Stimulated activated CD8-positive, alpha-beta memory T cell treated with anti-CD3 and anti-CD28 coated beads, Interleukin-7, amount 100 ng/mL, for 24 hours (primary cell): ENCODE data around the gene SLC35A2.

Experiments used
- DNase-seq: peaks from one replicate; pipeline ENCODE4 v3.0.0-alpha.2; 2020; ENCODE audit warnings: low read depth

The SLC35A2 gene

DNA sequence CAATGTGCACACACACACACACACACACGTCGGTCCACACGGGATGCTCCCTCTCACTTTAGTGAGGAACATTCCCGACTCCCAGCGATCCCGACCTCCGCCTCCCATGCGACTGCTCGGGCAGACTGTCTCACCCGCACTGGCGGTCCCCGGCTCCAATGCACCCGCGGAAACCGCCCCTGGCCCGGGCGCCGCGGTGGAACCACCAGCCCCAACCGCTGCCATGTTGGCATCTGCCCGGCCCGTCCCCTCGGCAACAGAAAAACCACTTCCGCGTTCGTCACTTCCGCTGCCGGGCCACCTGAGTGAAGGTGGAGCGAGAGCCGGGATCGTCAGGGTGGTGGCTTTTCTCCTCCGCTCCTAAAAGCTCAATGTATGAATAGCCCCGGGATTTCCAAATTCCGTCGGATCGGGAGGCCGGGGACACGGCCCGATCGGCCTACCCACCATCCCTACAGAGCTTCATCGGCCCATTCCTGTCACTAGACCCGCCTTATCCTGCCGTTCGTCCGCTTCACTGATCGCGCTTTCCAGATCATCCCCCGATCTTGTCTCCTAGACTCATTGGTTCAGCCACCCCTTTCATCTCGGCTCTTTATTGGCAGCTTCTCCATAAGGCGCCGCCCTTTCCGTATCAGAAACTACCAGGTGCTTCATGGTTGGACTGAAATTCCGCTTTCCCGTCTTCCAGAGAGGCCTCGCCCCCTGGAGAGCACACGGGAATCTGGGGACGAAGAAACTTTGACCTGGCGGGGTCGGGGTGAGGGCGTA is at the start of gene SLC35A2:
SLC35A2 (minus strand) TSS at position 235 of the 771 bp plus-strand sequence; CDS start at position 225, 10 bp downstream.
- peak; percentile 81 for DNase-seq

- no peak for DNase-seq
These were observed 48.8 kb upstream of the SLC35A2 start for GRCh38 chrX:48960291-48960690.

DNA sequence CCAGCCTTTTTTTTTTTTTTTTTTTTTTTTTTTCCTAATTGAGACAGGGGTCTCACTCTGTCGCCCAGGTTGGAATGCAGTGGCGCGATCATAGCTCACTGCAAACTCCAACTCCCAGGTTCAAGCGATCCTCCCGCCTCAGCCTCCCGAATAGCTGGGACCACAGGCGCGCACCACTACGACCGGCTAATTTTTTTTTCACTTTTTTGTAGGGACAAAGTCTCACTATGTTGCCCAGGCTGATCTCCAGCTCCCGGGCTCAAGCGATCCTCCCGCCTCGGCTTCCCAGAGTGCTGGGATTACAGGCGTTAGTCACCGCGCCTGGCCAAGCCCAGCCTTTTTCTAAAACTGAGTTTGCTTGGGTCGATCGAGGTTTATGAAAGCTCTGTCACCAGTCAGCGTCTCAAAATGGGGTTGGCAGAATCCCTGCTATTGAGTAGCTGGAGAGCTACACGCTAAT is 47.2 kb upstream of the SLC35A2 start:
- no peak for DNase-seq

DNA sequence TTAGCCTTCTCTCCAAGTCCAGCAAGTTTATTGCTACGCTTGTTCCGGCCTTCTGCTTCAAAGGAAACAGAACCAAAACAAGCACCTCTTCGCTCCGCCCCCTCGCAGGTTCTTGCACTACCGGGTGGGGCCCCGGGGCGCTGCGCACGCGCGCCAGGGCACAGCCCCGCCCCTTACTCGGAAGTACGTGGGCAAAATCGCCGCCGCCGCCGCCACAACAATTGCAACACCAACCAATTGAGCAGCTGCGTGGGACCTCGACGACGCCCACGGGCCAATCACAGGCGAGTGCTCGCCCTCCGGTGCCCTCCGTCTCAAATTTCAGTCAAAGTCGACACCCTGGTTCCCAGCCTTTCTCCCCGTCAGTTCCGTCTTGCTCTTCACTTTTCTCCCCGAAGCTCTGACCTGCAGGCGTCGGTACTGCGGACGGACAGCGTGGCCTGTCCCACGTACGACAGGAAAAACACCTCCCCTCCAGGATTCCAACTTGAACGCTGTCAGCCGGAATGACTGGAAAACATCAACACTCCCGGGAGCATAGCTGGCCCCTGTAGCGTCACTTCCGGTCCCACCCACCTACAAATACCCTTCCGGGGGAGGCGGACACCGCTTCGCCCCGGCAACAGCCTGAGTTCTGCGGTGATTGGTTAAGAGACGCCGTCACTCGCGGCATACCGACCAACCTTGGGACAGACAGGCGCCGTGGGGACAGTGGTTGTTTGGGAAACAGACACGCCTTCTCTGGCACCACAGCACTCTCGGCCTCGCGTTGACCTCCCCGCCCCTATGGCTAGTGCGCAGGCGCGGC is 46.6 kb upstream of the SLC35A2 start:
- peak; percentile 77 for DNase-seq

DNA sequence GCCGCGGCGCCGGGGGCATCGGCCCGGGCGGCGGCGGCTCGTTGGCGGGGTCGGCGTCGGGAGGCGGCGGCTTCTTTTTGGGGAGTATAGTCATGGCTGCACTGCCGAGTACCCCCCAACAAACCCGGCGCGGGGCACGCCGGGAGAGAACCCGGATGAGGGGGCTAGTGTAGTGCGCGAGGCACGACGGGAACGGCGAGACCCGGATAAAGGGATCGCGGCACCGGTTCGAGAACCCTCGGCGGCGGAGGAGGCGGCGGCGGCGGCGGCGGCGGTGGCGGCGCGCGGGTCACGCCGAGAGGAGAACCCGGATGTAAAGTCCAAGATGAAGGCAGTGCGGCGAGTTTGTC is 46.0 kb upstream of the SLC35A2 start, which contains the start of gene OTUD5:
OTUD5 (minus strand) TSS at position 131 of the 350 bp plus-strand sequence; CDS start at position 94, 37 bp downstream.
- DNase-seq = peak; percentile 41

DNA sequence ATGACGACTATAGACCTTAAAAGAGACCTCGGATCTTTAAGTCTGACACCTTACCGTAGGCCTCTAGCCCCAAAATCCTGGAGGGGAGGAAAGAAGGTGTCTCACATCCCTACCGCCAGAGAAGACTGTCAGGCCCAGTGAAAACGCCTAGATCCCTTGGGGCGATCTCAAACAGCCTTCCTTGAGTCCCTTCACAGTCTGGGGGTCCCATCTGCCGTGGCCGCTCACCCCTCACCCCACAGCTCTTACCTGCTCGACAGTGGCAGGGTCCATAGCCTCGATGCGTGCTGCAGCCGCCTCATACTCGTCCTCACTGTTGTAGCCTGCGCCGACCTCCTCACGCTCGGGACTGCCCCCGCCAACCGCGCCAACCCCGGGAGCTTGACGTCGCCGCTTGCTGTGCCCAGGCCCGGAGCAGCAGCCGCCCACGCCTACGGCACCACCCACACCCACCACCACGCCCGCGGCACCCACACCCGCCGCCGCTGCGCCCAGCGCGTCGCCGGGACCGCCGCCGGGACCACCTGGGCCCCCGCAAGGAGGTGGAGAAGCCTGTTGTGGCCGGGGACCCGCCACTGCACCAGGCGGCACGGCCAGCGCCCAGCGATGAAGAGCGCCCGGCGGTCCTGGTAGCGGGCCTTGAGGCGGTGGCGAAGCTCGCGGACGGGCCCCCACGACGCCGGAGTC is 45.4 kb upstream of the SLC35A2 start:
- DNase-seq = no peak

DNA sequence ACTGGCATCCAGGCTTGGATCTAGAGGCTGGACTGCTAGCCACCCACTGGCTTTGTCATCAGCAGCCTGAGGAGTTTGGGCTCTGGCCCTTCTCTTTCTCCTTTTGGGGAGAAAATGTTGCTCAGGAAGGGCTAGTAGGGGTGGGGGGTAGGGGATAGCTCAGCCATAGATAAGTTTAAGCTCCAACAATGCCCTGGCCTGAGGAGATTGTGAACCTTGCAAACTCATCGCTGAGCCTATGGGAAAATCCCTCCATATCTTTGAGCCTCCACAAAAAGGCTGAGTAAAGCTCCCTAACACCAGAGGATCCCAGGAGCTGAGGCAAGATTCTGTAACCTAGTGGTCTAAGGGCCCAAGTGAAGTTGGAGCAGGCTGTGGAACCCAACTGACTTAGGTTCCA is 37.1 kb upstream of the SLC35A2 start:
- DNase-seq = no peak

DNA sequence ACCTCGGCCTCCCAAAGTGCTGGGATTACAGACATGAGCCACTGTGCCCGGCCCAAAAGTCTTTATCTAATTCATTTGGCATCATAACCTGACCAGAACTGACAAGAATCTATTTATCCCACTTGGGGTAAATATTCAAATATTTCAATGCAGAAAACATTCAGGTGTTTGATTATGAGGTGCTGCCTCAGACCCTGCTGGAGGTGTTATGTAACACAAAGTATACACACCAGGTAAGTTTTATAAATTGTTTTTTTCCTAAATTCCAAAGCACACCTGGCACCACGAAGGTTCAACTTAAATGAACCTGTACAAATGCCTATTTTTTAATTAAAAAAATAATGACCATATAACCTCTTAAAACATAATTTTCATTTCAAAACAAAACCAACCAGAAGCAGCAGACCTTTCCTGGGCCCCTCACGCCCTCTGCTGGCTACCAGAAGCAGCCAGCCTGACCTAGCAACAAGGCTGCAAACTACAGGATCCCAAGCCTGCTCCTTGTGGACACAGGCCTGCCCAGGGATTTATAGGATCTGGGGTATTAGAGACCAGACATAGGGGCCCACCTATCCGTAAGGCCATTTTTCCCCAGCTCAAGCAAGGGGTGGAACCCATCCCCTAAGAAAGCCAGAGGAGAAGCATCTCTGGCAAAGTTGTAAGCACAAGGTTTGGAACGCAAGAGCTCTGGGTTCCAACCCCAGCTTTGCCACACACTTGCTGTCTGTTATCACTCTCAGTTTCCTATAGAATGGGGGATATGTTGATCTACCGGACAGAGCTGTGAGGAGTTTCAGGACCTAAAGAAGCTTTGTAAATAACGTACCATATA is 34.3 kb upstream of the SLC35A2 start:
- DNase-seq = no peak

DNA sequence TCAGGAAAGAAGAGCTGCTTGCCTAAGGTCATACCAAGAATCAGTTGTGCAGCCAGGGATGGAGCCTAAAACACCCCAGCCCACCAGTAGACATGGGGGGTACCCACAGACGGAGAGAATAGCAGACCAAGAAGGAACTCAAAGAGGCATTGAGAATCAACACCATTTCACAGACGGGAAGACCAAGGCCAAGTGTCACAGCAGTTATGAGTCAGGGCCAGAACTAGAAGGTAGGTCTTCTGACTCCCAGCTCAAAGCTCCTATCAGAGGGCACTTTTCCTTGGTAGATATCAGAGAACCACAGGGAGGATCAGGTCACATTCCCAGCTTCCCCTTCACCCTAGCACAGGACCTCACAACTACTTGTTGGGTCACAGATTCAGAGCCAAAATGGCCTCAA is 31.4 kb upstream of the SLC35A2 start:
- DNase-seq = no peak

DNA sequence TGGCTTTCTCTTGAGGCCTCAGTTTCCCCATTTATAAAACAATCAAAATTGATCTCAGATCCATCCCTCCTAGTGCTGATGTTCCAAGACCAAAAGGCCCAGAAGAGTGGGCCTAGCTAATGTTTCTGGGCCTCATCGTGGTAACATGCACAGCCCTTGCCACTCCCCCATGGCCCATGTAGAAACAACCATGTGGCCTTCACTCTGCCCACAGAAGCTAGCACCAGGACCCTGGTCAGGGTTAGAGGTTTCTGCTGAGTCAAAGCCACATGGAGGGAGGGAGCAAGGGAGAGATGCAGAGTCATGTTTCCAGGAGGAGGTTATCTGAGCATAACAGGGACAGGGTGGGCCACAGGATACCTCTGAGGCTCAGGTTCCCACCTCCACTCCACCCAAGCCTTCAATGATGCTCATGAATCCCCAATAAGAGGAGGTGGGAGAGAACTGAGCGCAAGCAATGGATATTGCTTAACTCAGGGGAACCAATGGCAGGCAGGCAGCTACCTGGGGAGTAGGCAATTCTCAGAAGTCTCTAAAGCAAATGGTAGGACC is 29.0 kb upstream of the SLC35A2 start:
- DNase-seq = no peak

- DNase-seq = no peak
These were observed 28.2 kb upstream of the SLC35A2 start for GRCh38 chrX:48939524-48940228.

DNA sequence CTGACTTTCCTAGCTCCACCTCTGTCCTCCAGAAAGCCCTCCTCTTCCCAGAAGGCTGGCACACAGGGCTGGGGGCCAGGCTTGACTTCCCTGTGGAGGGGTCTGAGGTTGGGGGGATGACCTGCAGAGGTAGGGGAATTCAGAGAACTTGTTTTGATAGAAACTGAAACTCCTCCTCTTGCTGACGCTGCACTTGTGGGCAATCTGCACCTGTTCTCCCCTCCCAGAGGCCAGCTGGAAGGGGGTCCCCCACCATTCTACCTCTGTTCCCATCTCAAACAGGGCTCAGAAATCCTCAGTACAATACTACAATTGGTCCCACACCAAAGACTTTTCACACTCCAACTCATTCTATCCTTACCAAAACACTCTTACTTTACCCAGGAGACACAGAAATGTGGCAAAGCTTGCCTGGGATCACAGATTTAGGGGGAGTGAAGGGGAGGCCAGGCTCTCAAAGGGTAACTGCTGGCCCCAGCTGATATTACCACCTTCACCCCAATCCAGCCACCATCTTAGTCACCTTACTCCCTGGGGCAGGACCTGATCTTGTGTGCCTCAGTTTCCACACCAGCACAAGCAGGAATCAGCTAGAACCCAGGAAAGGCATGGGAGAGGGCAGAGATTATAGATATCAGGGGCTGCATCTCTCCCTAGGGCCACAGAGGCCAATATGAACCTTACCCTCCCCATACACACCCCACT is 27.4 kb upstream of the SLC35A2 start:
- DNase-seq = no peak

DNA sequence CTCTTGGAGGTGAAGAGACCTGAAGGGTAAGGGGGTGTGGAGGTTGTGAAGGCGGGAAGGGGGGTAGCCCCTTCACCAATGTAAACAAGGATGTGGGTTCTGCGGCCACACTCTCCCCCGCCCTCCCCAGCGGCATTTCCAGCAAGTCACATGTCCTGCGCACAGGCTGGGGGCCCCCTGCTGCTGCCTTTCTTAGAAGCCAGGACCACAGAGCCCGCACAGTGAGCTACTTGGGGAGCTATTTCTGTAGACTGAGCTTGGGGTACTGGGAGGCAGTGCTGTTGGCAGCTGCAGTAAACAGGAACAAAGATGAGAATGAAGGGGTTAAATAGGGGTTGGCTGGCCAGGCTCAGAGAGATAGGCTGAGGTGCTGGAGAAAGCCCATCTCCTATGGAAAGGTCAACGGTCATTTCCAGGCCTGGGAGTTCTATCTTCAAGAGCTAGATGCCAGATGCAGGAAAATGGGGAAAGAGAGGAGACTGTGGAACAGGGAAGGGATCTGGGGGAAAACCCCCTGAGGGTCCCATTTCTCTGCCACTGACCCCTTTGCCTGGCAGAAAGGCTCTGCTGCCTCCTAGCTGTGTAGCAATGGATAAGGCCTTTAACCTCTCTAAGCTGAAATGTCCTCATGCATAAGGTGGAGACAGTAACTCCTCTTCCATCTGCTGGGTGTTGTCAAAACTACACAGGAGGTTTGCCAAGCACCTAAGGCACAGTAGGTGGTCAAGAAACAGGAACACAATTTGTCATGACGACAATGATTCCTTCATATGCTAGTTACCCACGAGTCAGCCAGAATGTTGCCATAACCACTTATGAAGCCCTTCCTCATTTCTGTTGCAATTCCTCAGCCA is 25.8 kb upstream of the SLC35A2 start:
- peak; percentile 67 for DNase-seq

GRCh38 chrX:48936429-48937053 is 25.1 kb upstream of the SLC35A2 start:
- DNase-seq = no peak

- no peak for DNase-seq
These were observed 23.8 kb upstream of the SLC35A2 start for GRCh38 chrX:48935301-48935670.

DNA sequence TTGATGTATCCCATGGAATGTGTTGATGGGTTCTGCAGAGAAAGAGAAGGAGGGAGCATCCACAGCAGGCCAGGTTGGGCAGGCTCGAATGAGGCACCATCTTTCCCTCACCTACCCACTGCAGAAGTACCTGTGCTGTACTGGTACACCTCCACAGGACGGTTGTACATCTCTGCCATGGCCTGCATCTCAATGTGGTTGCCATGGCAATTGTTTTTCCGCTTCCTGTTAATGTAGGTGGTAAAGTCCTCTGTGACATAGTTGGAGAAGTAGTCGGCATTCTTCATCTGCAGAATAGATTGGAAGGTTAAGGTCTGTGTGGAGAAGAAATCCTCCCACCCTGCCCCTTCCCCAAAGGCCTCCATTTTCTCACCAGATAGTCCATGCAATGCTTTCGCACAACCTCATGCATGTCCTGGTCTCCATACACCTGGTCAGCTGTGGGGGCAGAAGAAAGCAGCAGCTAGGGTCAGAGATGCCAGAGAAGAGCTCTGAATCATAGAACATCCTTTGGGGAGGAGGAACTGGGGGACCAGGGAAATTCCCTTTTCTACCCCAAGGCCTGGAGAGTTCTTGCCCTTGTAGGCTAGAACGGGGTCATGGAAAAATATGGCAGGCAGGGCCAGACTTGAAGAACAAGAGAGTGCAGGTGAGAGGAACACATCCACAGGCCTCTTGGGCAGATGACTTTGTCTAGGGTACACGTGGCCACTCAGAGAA is 23.3 kb upstream of the SLC35A2 start:
- no peak for DNase-seq

- no peak for DNase-seq
These were observed 22.3 kb upstream of the SLC35A2 start for GRCh38 chrX:48933757-48934156.
